ENCODE data around the gene ADISSP.
A peak's percentile ranks its signal among the peaks of the same experiment; 100 is the strongest.
"Not testable (repeated sequence)": the region's sequence is repeated elsewhere in the genome, so short reads cannot be mapped to it uniquely, and the experiment has no call there.

ADISSP gene

DNA sequence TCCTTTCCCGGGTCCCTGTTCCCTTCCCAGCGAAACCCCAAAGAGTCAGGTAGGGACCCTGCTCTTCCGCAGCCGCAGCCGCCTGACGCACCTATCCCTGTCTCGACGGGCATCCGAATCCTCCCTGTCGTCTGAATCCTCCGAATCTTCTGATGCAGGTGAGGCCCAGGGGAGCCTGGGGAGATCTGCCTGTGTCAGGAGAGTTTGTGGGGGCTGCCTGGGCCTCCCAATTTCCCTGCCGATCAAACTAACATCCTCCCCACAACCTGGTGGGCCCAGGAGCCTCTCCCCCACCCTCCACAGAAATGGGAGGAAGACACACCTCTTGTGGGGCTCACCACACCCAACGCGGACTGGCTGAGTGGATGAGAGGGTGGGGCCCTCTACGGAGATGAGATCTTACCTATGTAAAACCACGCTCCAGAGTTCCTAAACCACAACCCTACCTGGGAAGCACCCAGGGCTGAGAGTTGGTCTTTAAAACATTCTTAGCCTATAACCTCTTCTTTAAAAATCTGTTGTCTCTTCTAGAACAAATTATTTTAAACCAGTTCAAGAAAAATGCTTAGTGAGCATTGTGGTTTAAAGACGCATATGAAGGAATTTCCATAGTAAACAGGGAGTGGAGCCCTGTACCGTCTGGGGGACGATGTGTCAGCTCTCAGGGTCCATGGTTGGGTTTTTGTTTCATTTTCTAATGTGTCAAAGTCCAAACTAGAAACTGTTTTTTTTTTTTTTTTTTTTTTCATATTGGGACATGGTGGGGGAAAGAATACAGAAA is 30.2 kb upstream of the ADISSP start:
- DNase-seq: peak; percentile 66

- DNase-seq: no peak
These were observed 29.6 kb upstream of the ADISSP start for GRCh38 chr20:3797226-3797545.

GRCh38 chr20:3796477-3797225 is 29.1 kb upstream of the ADISSP start:
- DNase-seq: no peak

GRCh38 chr20:3795511-3796468 is 28.2 kb upstream of the ADISSP start, which contains the start of gene CDC25B:
CDC25B (plus strand) TSS chr20:3796310; CDS start chr20:3796532, 222 bp downstream.
- peak; percentile 95 for DNase-seq

DNA sequence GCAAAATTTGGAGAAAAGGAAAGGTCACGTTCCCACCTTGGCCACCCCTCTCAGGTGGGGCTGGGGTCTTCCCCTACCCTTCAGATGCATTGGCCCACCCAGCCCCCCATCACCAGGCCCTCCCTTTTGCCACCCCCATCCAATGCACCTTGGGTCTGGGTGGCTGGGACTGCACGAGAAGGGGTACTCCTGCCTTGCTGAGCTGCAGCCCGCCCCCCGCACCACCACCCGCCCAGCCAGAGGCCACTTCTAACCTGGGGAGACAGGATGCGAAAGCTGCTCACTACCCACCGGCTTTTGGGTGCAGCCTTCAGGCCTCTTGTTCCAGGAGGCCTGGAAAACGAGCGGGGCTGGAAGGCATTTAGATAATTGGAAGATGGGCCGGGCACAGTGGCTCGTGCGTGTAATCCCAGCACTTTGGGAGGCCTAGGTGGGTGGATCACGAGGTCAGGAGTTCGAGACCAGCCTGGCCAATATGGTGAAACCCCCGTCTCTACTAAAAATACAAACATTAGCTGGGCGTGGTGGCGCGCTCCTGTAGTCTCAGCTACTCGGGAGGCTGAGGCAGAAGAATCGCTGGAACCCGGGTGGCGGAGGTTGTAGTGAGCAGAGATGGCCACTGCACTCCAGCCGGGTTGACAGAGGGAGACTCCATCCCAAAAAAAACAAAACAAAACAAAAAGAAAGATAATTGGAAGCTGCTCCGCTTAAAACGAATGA is 27.3 kb upstream of the ADISSP start:
- DNase-seq: no peak

DNA sequence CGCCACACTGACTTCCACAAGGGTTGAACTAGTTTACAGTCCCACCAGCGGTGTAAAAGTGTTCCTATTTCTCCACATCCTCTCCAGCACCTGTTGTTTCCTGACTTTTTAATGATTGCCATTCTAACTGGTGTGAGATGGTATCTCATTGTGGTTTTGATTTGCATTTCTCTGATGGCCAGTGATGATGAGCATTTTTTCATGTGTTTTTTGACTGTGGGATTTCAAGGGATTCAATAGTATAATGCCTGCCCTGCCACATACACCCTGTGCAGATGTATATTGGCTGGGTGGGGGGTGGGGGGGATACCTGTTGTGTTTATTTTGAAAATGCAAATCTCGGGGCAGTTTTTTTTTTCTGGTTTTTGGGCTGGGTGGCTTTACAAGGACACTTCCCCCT is 26.6 kb upstream of the ADISSP start:
- not testable (repeated sequence) for DNase-seq

DNA sequence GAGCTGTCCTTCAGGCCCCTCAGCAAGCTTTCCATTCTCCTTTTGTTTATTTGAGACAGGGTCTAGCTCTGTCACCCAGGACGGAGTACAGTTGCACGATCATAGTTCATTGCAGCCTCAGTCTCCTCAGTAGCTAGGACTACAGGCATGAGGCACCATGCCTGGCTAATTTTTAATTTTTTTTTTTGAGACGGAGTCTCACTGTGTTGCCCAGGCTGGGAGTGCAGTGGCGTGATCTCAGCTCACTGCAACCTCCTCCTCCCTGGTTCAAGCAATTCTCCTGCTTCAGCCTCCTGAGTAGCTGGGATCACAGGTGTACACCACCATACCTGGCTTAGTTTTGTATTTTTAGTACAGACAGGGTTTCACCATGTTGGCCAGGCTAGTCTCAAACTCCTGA is 21.6 kb upstream of the ADISSP start:
- DNase-seq: not testable (repeated sequence)

DNA sequence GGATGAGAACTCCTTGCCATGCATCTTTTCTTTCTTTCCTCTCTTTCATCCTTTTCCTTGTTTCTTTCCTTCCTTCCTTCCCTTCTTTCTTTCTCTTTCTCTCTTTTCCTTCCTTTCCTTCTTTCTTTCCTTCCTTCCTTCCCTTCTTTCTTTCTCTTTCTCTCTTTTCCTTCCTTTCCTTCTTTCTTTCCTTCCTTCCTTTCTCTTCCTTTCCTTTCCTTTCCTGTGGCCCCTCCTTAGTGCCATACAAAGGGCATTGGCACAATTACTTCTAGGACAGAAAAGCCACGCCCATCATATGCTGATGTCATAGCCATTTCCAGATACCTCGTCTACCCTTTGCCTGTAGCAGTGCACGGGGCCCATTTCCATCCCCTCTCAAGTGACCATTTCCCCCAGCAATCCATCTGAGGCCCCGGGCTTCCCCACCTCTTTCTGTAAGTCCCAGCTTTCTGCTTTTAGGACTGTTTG is 21.2 kb upstream of the ADISSP start:
- DNase-seq: no peak

DNA sequence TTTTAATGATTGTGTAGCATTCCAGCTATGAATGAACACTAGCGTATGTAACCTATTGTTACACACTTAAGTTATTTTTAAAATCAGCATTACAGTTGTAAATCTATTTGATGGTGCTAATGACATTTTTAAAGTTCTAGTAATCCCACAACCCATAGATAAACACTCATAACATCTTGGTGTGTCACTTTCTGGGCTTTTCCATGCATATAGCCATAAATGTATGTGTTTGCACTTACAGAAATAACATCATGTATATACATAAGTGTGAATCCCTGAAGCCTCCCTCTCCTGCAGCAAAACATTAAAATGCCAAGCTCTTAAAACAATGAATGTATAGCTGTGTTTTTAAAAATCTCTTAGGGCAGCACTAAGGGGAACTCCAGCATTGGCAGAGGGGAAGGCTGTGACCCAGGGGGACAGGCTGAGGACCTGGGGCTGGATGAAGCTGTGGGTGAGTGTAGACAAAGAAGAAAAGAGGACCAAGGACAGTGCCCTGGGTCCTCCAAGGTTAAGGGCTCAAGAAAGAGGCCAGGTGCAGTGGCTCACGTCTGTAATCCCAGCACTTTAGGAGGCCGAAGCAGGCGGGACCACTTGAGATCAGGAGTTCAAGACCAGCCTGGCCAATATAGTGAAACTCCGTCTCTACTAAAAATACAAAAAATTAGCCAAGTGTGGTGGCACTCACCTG is 19.9 kb upstream of the ADISSP start:
- no peak for DNase-seq

GRCh38 chr20:3786665-3787323 is 19.2 kb upstream of the ADISSP start, which contains the start of gene CENPB:
CENPB (minus strand) TSS chr20:3786740; CDS start chr20:3786483, 257 bp downstream.
- peak; percentile 90 for DNase-seq

DNA sequence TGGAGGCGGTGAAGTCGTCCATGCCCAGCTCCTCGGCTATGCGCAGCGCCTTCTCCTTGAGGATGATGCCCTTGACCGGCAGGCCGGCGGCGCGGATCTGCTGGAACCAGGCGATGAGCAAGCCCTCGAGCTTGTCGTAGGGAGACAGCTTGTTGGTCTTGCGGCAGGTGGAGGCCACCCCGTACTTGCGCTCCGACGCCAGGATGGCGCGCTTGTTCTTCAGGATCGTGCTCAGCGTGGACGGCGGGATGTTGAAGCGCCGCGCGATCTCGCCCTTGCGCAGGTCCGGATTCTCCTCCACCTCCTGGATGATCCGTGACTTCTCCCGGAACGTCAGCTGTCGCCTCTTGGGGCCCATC is 18.6 kb upstream of the ADISSP start:
- DNase-seq: peak; percentile 55

- no peak for DNase-seq
These were observed 17.9 kb upstream of the ADISSP start for GRCh38 chr20:3785240-3786125.

- DNase-seq: no peak
These were observed 17.3 kb upstream of the ADISSP start for GRCh38 chr20:3784863-3785239.

- no peak for DNase-seq
These were observed 16.8 kb upstream of the ADISSP start for GRCh38 chr20:3784216-3784853.

GRCh38 chr20:3783511-3784195 is 16.1 kb upstream of the ADISSP start:
- no peak for DNase-seq

GRCh38 chr20:3783068-3783489 is 15.5 kb upstream of the ADISSP start:
- no peak for DNase-seq

- DNase-seq: no peak
These were observed 15.0 kb upstream of the ADISSP start for GRCh38 chr20:3782597-3782996.

DNA sequence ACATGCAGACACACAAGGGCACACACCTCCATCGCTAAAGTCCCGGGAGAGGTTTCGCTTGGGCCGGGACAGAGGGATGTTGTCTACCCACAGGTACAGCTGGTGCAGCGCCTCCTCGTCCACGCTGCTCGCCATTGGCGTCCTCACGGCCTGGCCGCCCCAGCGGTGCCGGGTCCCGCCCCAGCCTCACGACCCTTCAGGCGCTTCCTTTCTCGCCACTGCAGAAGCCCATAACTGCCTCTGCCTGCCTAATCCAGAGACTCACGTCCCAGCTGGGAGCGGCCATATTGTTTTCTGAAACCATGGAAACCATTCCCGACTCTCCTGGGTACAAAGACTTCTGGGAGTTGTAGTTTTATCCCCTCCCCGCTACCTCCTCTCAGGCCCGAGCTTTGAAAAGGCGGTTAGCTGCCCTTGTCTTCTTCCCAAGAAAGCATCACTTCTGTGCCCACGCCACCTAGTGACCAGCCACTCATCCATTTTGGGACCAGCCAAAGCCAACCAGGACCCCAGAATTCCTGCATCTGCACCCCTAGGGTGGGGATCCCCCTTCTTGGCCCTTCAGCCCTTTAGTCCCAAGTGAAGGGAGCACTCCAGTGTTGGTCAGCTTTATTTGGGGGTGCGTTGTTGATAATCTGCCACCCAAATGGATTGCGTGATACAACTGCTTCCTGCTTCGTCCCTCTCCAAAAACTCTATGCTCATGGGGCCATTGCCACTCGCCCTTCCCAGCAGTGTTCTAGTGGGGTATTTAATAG is 13.8 kb upstream of the ADISSP start, which contains the start of gene SPEF1:
Gene SPEF1, minus strand, starts transcription at position 296 of the 758 bp plus-strand sequence. Its CDS starts 161 bp downstream, at position 135.
- DNase-seq: peak; percentile 71
